AG09309 (cell line): ENCODE measurements around the gene CPPED1.

Source experiments
- DNase-seq: peaks from one replicate; pipeline ENCODE4 v3.0.0-alpha.2; 2010; ENCODE audit warnings: low read depth
- H3K4me3 ChIP-seq: 2 replicates; pipeline ENCODE4 v1.5.1; 2011; ENCODE audit warnings: mild to moderate bottlenecking, low read depth, low read length, moderate library complexity; ENCODE audit not compliant: control insufficient read depth
- CTCF ChIP-seq: IDR thresholded peaks from 2 replicates; pipeline ENCODE4 v1.5.1; 2011; ENCODE audit warnings: mild to moderate bottlenecking, low read depth, low read length, inconsistent platforms; ENCODE audit not compliant: insufficient read depth, control insufficient read depth; ENCODE audit errors: missing control alignments

Gene CPPED1

GRCh38 chr16:12611916-12612597 is 191.6 kb downstream of the CPPED1 start:
- H3K4me3 ChIP-seq = no peak overlapping the region
- no peak for TF ChIP-seq CTCF
- DNase-seq = no peak

- TF ChIP-seq CTCF = no peak
- H3K4me3 ChIP-seq = no peak overlapping the region
- no peak for DNase-seq
Observed at GRCh38 chr16:12611006-12611477, 192.6 kb downstream of the CPPED1 start.

- TF ChIP-seq CTCF = no peak
- H3K4me3 ChIP-seq = no peak overlapping the region
- no peak for DNase-seq
Observed at GRCh38 chr16:12609937-12610699, 193.6 kb downstream of the CPPED1 start.
